ENCODE results near the gene MARK2.

GRCh38 chr11:63833048-63833447 is 5.9 kb upstream of the MARK2 start:
- TF ChIP-seq CTCF (IDR thresholded peaks at IDR 0.05) (no peak), POLR2A (IDR thresholded peaks at IDR 0.05) (no peak)

Measured in Peyer's patch (tissue), 4 donors.